CD4-positive, alpha-beta memory T cell (primary cell): ENCODE results near the gene PRRX2. TPM values are rescaled to one million over a fixed set of nuclear protein-coding genes. Genes with fewer than 3 reads are reported as not detected.

ENCODE experiments used
- CTCF ChIA-PET: fragments of 350-600 bp; sonication (Branson Sonifier 250); formaldehyde crosslinking; loops from one replicate; lab custom pipeline; 2021; ENCODE audit warnings: inconsistent platforms; ENCODE audit not compliant: partially characterized antibody; lab: Charles Lee
- POLR2A ChIA-PET: fragments of 350-600 bp; sonication (Branson Sonifier 250); formaldehyde crosslinking; loops from one replicate; lab custom pipeline; 2021; ENCODE audit not compliant: partially characterized antibody; lab: Charles Lee
- DNase-seq, 5 donors: peaks; one replicate each; pipeline versions ENCODE4 v3.0.0 to v3.0.0-alpha.2; 2020 to 2022; ENCODE audit warnings: mixed read lengths in 1 of 5
- H3K27ac ChIP-seq: one replicate; pipeline ENCODE4 v1.7.0; 2013; ENCODE audit warnings: low read depth, low read length
- H3K27me3 ChIP-seq: 2 replicates; pipeline ENCODE4 v1.7.0; 2013; ENCODE audit warnings: mild to moderate bottlenecking, low read length, moderate library complexity; ENCODE audit not compliant: insufficient read depth
- H3K36me3 ChIP-seq: 2 replicates; pipeline ENCODE4 v1.7.0; 2013; ENCODE audit warnings: mild to moderate bottlenecking, low read length, moderate library complexity; ENCODE audit not compliant: insufficient read depth
- H3K4me1 ChIP-seq: 2 replicates; pipeline ENCODE4 v1.7.0; 2013; ENCODE audit warnings: mild to moderate bottlenecking, low read length, moderate library complexity; ENCODE audit not compliant: insufficient read depth
- H3K4me3 ChIP-seq, 2 donors: one replicate each; pipeline ENCODE4 v1.7.0; 2013; ENCODE audit warnings: low read length in 2 of 2, mild to moderate bottlenecking in 1 of 2
- H3K9me3 ChIP-seq, 2 donors: one replicate each; pipeline ENCODE4 v1.7.0; 2013; ENCODE audit warnings: low read length in 2 of 2, control low read depth in 1 of 2; ENCODE audit not compliant: control insufficient read depth in 1 of 2
- H3K27ac Mint-ChIP-seq, 7 donors: one replicate each; pipeline ENCODE4 v1.8.0; 2020 to 2021; ENCODE audit warnings: mixed read lengths in 7 of 7, mild to moderate bottlenecking in 6 of 7, inconsistent platforms in 3 of 7, moderate library complexity in 3 of 7
- H3K27me3 Mint-ChIP-seq, 2 donors: one replicate each; pipeline ENCODE4 v1.8.0; 2020 to 2021; ENCODE audit warnings: mixed read lengths in 2 of 2
- H3K36me3 Mint-ChIP-seq, 2 donors: one replicate each; pipeline ENCODE4 v1.8.0; 2020 to 2021; ENCODE audit warnings: mixed read lengths in 2 of 2, inconsistent platforms in 1 of 2, mild to moderate bottlenecking in 1 of 2
- H3K4me1 Mint-ChIP-seq, 4 donors: one replicate each; pipeline ENCODE4 v1.8.0; 2020 to 2021; ENCODE audit warnings: mixed read lengths in 4 of 4, mild to moderate bottlenecking in 1 of 4
- H3K4me3 Mint-ChIP-seq, 8 donors: one replicate each; pipeline ENCODE4 v1.8.0; 2020 to 2021; ENCODE audit warnings: mixed read lengths in 8 of 8, mild to moderate bottlenecking in 7 of 8, moderate library complexity in 6 of 8, inconsistent platforms in 3 of 8
- H3K9me3 Mint-ChIP-seq, 8 donors: one replicate each; pipeline ENCODE4 v1.8.0; 2020 to 2021; ENCODE audit warnings: mixed read lengths in 8 of 8, mild to moderate bottlenecking in 5 of 8, inconsistent platforms in 3 of 8, moderate library complexity in 1 of 8
- intact Hi-C: fragments of 100-400 bp; cut with micrococcal nuclease; formaldehyde crosslinking; loops from one replicate; pipeline ENCODE4 v1.15.1; 2023
- polyA plus RNA-seq, 2 donors: library from polyadenylated mRNA; unstranded; fragments of 300-500 nt; fragmentation: Illumina TruSeq; gene quantifications; one replicate each; pipeline ENCODE4 v1.2.3, GENCODE V29; 2021
- total RNA-seq, 2 experiments: library from RNA; stranded (reverse); gene quantifications; one replicate each; pipeline ENCODE4 v1.2.3, GENCODE V29; 2021

PRRX2 gene
- total and polyA plus RNA-seq, 4 experiments from 2014 or later, result not detected

- Histone ChIP-seq H3K27me3 (peaks cover 7% of the 10 kb centered on the region), H3K27ac (no peak overlapping the region), H3K4me1 (no peaks in the 10 kb centered on the region), H3K4me3 (no peak overlapping the region), H3K36me3 (no peaks in the 10 kb centered on the region), H3K9me3 (no peaks in the 10 kb centered on the region)
- no peaks in the 10 kb centered on the region for H3K36me3 Mint-ChIP-seq
- ChIA-PET POLR2A (no interaction called here), CTCF (no interaction called here)
- no peak overlapping the region for H3K27ac Mint-ChIP-seq
- H3K4me3 Mint-ChIP-seq, result no peak overlapping the region
- H3K27me3 Mint-ChIP-seq, result peaks cover 6 to 15% of the 10 kb centered on the region in 2 donors
- DNase-seq, result no peak
- no peaks in the 10 kb centered on the region for H3K4me1 Mint-ChIP-seq
- no peaks in the 10 kb centered on the region for H3K9me3 Mint-ChIP-seq
- intact Hi-C loops, result no loop called here
Measured at GRCh38 chr9:129671065-129671464, 5.6 kb downstream of the PRRX2 start.

- ChIA-PET CTCF (no interaction called here), POLR2A (no interaction called here)
- no peaks in the 10 kb centered on the region for H3K4me1 Mint-ChIP-seq
- no peaks in the 10 kb centered on the region for H3K36me3 Mint-ChIP-seq
- peaks cover 6 to 16% of the 10 kb centered on the region in 2 donors for H3K27me3 Mint-ChIP-seq
- Histone ChIP-seq H3K4me3 (no peak overlapping the region), H3K4me1 (no peaks in the 10 kb centered on the region), H3K27ac (no peak overlapping the region), H3K27me3 (peaks cover 7% of the 10 kb centered on the region), H3K9me3 (no peaks in the 10 kb centered on the region), H3K36me3 (no peaks in the 10 kb centered on the region)
- no peak overlapping the region for H3K27ac Mint-ChIP-seq
- H3K4me3 Mint-ChIP-seq, result no peak overlapping the region
- H3K9me3 Mint-ChIP-seq, result no peaks in the 10 kb centered on the region
- intact Hi-C loops, result no loop called here
- DNase-seq, result no peak
Measured at GRCh38 chr9:129671519-129671918, 6.1 kb downstream of the PRRX2 start.

GRCh38 chr9:129672702-129673101, 7.3 kb downstream of the PRRX2 start:
- ChIA-PET POLR2A (no interaction called here), CTCF (no interaction called here)
- no peaks in the 10 kb centered on the region for H3K36me3 Mint-ChIP-seq
- DNase-seq, result no peak
- intact Hi-C loops, result no loop called here
- peak overlapping the region in 1 of 7 donors; percentile 25 for H3K27ac Mint-ChIP-seq
- Histone ChIP-seq H3K27me3 (peaks cover 1% of the 10 kb centered on the region), H3K27ac (no peak overlapping the region), H3K4me1 (no peaks in the 10 kb centered on the region), H3K9me3 (no peaks in the 10 kb centered on the region), H3K4me3 (no peak overlapping the region), H3K36me3 (no peaks in the 10 kb centered on the region)
- H3K4me3 Mint-ChIP-seq, result no peak overlapping the region
- H3K27me3 Mint-ChIP-seq, result peaks cover 6 to 20% of the 10 kb centered on the region in 2 donors
- H3K9me3 Mint-ChIP-seq, result no peaks in the 10 kb centered on the region
- no peaks in the 10 kb centered on the region for H3K4me1 Mint-ChIP-seq

- DNase-seq, result no peak
- H3K27ac Mint-ChIP-seq, result no peak overlapping the region
- no peaks in the 10 kb centered on the region for H3K36me3 Mint-ChIP-seq
- Histone ChIP-seq H3K36me3 (no peaks in the 10 kb centered on the region), H3K9me3 (no peaks in the 10 kb centered on the region), H3K4me3 (no peak overlapping the region), H3K27me3 (no peaks in the 10 kb centered on the region), H3K27ac (no peak overlapping the region), H3K4me1 (no peaks in the 10 kb centered on the region)
- peaks cover 6 to 25% of the 10 kb centered on the region in 2 donors for H3K27me3 Mint-ChIP-seq
- POLR2A ChIA-PET, result no interaction called here
- intact Hi-C loops, result no loop called here
- H3K9me3 Mint-ChIP-seq, result no peaks in the 10 kb centered on the region
- no peaks in the 10 kb centered on the region for H3K4me1 Mint-ChIP-seq
- no peak overlapping the region for H3K4me3 Mint-ChIP-seq
- CTCF ChIA-PET, result interaction anchor here (0.6 kb wide), 1 partner anchor 56 kb away, joined by 3 read pairs; no protein-coding TSS in a partner anchor
Measured at GRCh38 chr9:129673602-129674001, 8.2 kb downstream of the PRRX2 start.

GRCh38 chr9:129674229-129674628, 8.8 kb downstream of the PRRX2 start:
- Histone ChIP-seq H3K36me3 (no peaks in the 10 kb centered on the region), H3K4me1 (no peaks in the 10 kb centered on the region), H3K9me3 (no peaks in the 10 kb centered on the region), H3K4me3 (no peak overlapping the region), H3K27ac (no peak overlapping the region), H3K27me3 (no peaks in the 10 kb centered on the region)
- H3K36me3 Mint-ChIP-seq, result no peaks in the 10 kb centered on the region
- peaks cover 6 to 25% of the 10 kb centered on the region in 2 donors for H3K27me3 Mint-ChIP-seq
- H3K4me1 Mint-ChIP-seq, result no peaks in the 10 kb centered on the region
- H3K27ac Mint-ChIP-seq, result no peak overlapping the region
- no peak overlapping the region for H3K4me3 Mint-ChIP-seq
- no peak for DNase-seq
- POLR2A ChIA-PET, result no interaction called here
- H3K9me3 Mint-ChIP-seq, result no peaks in the 10 kb centered on the region
- CTCF ChIA-PET, result interaction anchor here (1.7 kb wide), 1 partner anchor 542 kb away, joined by 3 read pairs; no protein-coding TSS in a partner anchor
- intact Hi-C loops, result no loop called here

GRCh38 chr9:129675620-129676019, 10.2 kb downstream of the PRRX2 start:
- Mint-ChIP-seq H3K4me1 (no peaks in the 10 kb centered on the region), H3K9me3 (no peaks in the 10 kb centered on the region), H3K27ac (no peak overlapping the region), H3K4me3 (no peak overlapping the region), H3K27me3 (peaks cover 3 to 17% of the 10 kb centered on the region in 2 donors), H3K36me3 (no peaks in the 10 kb centered on the region)
- no peak for DNase-seq
- no peak overlapping the region for H3K4me3 ChIP-seq
- no peaks in the 10 kb centered on the region for H3K4me1 ChIP-seq
- H3K27ac ChIP-seq, result no peak overlapping the region
- no peaks in the 10 kb centered on the region for H3K27me3 ChIP-seq
- ChIA-PET CTCF (interaction anchor here (1.7 kb wide), 1 partner anchor 544 kb away, joined by 3 read pairs; no protein-coding TSS in a partner anchor), POLR2A (no interaction called here)
- intact Hi-C loops, result no loop called here
- no peaks in the 10 kb centered on the region for H3K9me3 ChIP-seq
- H3K36me3 ChIP-seq, result no peaks in the 10 kb centered on the region

DNA sequence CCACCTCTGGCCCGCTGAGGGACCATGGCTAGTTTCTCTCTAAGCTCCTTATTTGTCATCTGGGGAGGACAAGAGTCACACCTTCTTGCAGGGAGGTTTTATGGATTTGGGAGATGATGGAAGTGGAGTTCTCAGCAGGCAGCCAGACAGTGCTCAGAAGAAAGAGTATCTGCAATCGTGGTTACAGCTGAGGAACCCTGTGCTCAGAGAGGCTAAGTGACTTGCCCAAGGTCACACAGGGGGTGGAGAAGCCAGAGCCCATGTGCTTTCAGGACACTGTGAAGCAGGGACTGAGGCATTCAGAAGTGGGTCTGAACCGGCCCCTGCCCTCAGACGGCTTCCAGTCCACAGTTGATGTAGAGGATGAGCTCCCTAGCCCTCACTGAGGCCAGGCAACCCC, 10.8 kb downstream of the PRRX2 start:
- Histone ChIP-seq H3K27ac (no peak overlapping the region), H3K4me1 (no peaks in the 10 kb centered on the region), H3K27me3 (no peaks in the 10 kb centered on the region), H3K9me3 (no peaks in the 10 kb centered on the region), H3K36me3 (no peaks in the 10 kb centered on the region), H3K4me3 (no peak overlapping the region)
- Mint-ChIP-seq H3K4me3 (no peak overlapping the region), H3K4me1 (no peaks in the 10 kb centered on the region), H3K36me3 (no peaks in the 10 kb centered on the region), H3K27ac (no peak overlapping the region), H3K9me3 (no peaks in the 10 kb centered on the region), H3K27me3 (peaks cover 7 to 20% of the 10 kb centered on the region in 2 donors)
- intact Hi-C loops, result no loop called here
- POLR2A ChIA-PET, result no interaction called here
- DNase-seq, result no peak
- CTCF ChIA-PET, result no interaction called here

DNA sequence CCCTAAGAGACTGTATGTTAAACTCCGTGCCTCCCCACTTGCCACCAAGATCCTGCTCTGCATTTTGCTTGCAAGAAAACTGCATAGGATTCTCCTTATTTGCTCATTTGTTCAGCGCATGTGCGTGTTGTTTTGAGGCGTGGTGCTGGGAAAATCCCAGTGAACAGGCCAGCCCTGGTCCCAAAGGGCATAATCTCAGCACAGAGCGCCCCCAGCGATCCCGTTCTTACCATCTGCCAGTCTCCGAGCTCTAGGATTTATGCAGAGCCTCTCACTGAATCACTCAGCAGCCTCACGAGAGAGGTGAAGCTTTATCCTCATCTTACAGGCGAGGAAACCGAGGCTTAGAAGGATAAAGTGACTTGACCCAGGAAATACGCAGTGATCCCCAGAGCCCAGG, 11.5 kb downstream of the PRRX2 start:
- H3K9me3 Mint-ChIP-seq, result no peaks in the 10 kb centered on the region
- H3K4me3 ChIP-seq, result no peak overlapping the region
- ChIA-PET POLR2A (no interaction called here), CTCF (no interaction called here)
- no peak overlapping the region for H3K4me3 Mint-ChIP-seq
- no peak overlapping the region for H3K27ac ChIP-seq
- H3K4me1 Mint-ChIP-seq, result no peaks in the 10 kb centered on the region
- no peaks in the 10 kb centered on the region for H3K36me3 Mint-ChIP-seq
- DNase-seq, result no peak
- H3K27me3 ChIP-seq, result no peaks in the 10 kb centered on the region
- H3K9me3 ChIP-seq, result no peaks in the 10 kb centered on the region
- H3K27me3 Mint-ChIP-seq, result peaks cover 7 to 20% of the 10 kb centered on the region in 2 donors
- no peaks in the 10 kb centered on the region for H3K4me1 ChIP-seq
- intact Hi-C loops, result no loop called here
- no peaks in the 10 kb centered on the region for H3K36me3 ChIP-seq
- H3K27ac Mint-ChIP-seq, result no peak overlapping the region
